ENCODE data around the gene DUSP28.
"Not testable (repeated sequence)": the region's sequence is repeated elsewhere in the genome, so short reads cannot be mapped to it uniquely, and the experiment has no call there.

Gene DUSP28

DNA sequence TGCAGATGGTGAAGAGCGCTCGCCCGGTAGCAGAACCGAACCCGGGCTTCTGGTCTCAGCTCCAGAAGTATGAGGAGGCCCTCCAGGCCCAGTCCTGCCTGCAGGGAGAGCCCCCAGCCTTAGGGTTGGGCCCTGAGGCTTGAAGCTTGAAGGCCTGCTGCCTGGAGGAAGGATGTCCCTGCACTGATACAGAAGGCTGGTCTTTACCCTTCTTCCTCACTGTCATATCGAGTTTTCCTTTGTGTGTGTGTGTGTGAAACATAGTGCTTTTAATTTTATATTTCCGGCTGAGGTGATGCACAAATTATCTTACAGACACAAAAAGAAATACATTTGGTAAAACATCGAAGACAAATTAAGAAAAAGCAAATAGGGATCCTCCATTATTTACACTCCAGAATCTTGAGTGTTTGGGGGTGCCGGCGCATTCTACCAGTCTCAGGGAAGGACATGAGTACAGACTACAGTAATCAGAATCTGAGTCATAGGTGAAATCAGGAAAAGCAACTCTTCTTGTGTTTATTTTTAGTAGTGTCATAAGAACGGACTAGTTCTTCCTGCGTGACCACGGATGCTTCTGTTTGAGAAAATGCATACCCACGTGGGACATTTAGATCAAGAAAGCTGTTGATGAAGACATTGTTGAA lies 1.3 kb downstream of the DUSP28 start:
- DNase-seq = peak; percentile 44

DNA sequence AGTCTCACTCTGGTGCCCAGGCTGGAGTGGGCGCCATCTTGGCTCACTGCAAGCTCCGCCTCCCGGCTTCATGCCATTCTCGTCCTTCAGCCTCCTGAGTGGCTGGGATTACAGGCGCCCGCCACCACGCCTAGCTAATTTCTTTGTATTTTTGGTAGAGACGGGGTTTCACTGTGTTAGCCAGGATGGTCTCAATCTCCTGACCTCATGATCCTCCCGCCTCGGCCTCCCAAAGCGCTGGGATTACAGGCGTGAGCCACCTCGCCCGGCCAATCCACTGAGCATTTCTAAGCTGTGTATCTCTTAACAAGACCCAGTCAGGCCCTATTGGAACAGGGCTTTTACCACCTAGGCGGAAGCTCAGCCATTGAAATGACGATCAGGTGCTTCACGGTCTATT lies 3.1 kb downstream of the DUSP28 start:
- DNase-seq = not testable (repeated sequence)

DNA sequence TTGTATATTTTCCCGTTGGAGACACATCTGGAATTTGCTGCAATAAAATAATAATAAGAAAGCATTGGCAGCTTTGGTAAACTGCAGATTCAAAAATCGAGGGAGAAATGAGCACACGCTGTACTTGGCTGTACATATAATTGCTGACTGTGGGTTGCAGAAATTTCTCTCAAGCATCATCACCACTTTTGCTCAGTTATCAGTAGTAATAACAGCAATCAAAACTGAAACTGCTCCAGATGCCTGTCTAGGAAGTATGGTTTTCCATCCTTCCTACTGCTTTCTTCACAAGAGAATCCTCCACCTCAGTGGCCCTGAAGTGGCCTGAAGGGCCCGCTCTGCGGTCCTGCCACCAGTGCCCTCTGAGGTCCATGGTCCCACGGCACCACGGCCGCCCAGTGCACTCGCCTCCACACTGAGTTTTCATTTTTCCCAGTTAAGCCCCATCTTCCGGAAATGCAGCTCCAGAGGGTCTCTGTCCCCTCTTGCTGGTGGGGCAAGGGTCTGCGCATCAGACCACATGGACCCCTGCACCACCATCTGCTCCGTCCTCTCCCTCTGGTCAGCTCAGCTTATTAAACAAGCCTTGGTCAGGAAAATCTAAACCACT lies 3.9 kb downstream of the DUSP28 start:
- no peak for DNase-seq

DNA sequence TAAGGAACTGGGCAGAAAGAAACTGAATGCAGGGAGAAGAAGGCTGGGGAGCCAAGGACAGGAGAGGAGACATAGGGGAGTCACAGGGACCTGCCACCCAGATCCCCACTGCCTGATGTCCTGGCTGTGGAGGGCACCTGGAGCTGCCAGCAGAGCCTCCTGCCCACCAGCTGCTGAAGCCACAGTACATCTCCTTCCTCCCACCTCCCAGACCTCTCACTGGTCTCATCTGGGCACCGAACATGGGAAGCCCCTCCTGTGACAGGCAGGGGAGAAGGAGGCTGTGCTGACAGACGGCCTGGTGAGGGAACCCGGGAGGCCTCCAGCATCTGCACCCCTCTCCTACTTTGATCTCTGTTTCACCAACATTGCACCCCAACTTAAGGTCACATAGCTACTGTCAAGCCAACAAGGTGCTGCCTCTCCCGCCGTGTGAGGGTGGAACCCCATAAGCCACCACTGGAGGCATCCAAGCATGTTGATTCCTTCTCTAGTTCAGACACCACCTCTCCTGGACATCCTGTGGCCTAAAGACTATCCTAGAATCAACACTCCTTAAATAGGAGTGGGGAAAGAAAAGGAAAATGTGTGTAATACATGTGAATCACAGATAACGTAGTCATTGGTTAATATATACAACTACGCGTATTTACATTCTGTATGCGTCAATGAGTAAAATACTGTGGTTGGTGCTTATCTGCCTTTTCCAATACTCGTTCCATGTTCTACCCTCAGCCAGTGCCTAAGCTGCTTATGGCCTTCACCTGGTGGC lies 4.6 kb downstream of the DUSP28 start:
- peak in 1 of 2 donors; percentile 41 for DNase-seq

DNA sequence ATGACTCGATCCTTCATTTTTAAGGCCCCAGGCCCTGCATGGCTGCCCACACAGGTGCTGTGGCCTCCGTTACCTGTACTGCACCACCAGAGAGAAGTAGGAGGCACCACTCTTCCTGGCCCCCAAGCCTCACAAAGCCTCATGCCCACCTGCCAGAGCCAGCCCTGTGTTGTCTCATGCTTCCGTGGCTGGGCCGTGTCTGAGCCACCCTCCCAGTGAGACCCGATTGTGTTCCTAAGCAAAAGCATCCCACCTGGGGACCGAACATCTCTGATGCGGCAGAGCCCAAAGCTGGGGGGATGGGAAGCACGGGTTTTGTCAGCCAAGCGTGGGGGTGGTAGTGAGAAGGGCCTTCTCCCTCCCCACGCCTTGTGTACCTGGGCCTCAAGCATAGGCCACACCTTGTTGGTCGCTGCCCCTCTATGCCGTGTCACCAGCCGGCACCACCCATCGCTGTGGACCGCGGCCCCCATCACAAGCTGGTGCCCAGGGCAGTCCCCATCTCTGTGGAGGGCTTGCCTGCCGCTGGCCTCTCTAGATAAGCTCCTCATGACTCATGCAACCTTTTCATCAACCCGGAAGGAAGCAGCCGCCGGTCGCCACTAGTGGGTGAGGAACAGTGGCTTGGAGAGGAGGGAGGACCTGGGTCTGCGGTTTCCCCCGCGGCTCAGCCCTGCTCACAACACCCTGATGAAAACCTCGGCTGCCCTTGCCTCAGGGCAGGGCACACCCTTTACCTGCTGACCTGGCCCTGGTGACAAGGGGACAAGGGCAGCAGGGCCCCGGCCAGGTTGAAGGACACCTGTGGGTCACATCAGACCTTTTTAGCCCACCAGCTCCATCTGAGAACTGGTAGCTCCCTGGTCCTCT lies 5.4 kb downstream of the DUSP28 start:
- DNase-seq = peak; percentile 95

DNA sequence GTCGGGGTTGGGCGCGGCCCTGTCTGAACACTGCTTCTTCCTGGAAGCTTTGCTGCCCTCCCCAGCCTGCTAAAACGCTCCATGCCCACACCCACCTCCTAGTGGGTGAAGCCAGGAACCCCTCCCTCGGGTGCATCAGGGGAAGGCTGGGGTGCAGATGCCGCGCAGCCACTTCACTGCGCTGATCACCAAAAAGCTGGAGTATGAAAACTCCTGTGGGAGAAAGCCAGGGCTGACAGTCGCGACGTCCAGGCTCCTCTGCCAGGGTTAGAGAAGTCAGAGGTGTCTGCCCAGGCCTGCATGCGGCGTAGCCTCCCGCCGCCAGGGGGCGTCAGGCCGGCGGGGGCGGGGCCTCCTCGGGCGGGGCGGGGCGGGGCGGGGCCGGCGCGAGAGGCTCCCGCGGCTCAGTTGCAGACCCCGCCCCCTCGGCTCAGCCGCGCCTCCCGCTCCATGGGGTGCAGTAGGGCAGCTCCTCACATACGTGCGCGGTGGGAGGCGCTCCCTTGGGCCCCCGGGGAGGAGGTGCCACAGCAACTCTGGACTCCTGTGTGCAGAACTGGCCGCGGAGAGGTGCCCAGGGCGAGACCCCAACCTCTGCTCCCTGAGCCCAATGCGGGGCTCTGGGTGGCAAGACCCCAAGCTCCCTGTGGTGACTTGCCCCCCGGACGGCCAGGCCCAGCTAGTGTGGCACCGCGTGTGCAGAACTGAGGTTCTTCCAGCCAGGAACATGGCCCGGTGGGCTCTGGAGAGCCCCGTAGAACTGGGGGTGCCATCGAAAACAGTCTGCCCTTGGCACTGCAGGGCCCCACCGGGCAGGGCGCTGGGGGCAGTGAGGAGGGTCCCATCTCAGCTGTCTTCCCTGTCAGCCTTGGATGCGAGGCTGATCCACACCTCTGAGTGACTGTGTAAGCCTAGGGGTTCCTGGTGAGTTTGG lies 6.3 kb downstream of the DUSP28 start:
- peak; percentile 94 for DNase-seq

DNA sequence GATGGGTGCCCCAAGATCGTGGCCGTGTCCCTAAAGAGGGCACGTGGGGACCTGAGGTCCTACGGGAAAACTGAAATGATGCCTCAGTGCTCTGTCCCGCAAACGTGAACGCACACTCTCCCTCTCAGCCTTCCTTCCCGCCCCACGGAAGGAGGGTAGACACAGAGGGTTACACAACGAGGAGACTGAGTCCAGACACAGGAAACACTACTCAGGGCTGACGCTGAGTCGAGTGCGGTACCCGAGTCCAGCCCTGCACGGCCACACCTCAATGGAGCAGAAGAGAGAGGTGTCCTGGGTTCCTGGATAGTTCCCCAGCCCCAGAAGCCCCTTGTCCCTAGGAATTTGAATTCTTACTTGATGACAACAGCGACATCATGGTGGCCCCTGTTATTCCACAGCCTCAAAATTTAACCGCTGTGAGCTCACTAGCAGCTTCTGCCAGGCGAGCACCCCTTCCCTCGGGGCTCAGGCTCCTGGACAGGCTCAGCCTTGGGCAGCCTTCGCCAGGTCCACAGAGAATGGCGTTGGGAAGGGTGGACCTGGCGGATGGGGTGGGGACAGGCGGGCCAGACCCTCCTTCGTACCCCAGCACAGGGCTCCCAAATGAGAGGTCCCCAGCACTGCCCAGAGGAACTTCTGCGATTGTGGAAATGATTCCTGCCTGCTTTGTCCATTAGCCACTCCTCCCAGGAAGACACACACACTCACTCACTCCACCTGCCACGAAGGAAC lies 7.1 kb downstream of the DUSP28 start:
- DNase-seq = peak; percentile 43 to 52

DNA sequence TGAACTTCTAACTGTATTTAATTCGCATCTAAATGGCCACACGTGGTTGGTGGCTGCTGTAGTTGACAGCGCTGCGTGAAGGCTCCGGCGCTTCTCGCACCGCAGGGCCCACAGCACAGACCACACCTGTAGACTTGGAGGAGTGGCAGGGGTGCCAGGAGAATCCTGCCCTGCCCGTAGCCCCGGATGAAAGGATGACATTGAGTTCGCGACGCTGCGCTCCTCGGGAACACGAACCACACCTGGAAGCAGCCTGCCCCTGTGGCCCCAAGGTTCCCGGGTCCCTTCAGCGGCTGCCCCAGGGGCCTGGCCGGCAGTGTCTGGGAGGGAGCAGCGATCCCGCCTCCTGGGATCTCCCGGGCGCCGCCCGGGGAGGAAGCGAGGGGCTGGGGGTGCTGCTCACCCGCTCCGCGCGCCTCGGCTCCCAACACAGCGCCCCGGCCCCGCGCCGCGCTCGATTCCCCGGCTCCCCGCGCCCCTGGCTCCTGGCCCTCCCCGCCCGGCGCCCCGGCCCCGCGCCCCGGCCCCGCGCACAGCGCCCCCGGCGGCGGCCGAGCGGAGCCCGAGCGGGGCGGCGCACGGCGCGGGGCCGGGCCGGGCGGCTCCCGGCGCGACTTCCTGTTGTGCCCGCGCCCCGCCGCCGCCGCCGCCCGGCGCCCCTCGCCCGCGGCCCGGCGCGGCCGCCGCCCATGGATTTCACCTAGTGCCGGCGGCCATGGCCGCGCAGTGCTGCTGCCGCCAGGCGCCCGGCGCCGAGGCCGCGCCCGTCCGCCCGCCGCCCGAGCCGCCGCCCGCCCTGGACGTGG lies 7.9 kb downstream of the DUSP28 start, which contains the start of gene RNPEPL1:
TSS of gene RNPEPL1 (plus strand) at position 613 of the 806 bp plus-strand sequence. CDS start at position 716, 103 bp downstream.
- DNase-seq = peak; percentile 54 to 63

DNA sequence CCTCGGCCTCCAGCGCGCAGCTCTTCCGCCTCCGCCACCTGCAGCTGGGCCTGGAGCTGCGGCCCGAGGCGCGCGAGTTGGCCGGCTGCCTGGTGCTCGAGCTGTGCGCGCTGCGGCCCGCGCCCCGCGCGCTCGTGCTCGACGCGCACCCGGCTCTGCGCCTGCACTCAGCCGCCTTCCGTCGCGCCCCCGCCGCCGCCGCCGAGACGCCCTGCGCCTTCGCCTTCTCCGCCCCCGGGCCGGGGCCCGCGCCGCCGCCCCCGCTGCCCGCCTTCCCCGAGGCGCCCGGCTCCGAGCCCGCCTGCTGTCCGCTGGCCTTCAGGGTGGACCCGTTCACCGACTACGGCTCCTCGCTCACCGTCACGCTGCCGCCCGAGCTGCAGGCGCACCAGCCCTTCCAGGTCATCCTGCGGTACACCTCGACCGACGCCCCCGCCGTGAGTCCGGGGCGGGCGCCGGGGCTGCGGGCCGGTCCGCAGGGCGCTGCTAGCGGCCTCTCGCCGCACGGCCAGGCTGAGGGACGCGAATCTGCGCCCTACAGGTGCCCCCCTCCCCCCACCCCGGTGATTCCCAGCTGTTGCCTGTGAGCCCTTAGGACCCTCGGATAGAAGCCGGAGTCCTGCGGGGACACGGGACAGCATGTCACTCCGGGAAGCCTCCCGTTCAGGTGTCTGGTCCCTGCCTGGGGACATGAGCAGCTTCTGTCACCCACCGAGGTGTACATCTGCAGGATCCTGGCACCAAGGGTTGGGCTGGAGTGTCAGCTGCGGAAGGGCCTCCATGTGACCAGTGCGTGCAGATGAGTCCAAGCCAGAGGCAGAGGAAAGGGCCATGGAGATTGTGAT lies 8.7 kb downstream of the DUSP28 start:
- DNase-seq = peak in 1 of 2 donors; percentile 62

DNA sequence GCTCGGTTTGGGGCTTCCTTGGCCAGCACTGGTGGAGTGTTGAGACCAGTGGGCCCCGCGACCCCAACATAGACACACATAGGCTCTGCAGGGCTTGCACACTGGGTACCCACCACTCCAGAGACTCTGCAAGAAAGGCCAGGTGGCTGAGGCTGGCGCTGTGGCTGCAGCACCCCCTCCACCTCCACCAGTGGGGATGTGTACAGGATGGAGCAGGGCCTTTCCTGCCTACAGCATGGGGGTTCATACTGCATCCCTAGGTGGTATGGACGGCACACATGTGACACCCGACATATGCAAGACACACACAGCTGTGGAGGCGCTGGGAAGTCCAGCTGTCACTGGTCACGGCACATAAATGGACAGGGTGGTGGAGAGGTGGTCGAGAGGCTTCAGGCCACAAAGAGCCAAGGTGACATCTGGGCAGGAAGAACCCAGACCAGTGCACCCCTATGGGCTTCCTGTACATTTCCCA lies 9.4 kb downstream of the DUSP28 start:
- no peak for DNase-seq

DNA sequence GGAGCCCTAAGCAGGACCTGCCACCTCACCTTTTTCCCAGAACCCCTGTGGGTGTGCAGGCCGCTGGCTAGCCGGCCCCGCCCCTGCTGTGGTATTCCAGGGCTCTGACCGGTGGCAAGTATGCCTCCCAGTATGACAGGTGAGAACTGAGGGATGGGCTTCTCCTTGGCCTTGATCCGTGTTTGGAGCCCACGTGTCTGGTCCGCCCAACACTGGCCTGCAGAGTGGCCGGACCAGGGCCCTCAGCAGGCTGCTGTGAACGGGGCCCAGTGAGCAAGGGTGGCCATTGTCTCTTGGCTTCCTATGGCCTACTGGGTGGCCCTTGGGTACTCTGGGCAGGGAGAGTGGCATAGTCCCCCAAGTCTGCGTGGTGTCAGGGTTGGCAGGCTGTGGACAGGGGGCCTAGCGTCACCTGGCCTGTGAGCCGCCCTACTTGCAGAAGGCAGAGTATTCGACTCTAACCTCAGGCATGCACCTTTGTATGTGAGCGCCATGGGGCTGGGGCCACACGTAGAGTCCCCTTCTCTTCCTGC lies 9.9 kb downstream of the DUSP28 start:
- DNase-seq = no peak

DNA sequence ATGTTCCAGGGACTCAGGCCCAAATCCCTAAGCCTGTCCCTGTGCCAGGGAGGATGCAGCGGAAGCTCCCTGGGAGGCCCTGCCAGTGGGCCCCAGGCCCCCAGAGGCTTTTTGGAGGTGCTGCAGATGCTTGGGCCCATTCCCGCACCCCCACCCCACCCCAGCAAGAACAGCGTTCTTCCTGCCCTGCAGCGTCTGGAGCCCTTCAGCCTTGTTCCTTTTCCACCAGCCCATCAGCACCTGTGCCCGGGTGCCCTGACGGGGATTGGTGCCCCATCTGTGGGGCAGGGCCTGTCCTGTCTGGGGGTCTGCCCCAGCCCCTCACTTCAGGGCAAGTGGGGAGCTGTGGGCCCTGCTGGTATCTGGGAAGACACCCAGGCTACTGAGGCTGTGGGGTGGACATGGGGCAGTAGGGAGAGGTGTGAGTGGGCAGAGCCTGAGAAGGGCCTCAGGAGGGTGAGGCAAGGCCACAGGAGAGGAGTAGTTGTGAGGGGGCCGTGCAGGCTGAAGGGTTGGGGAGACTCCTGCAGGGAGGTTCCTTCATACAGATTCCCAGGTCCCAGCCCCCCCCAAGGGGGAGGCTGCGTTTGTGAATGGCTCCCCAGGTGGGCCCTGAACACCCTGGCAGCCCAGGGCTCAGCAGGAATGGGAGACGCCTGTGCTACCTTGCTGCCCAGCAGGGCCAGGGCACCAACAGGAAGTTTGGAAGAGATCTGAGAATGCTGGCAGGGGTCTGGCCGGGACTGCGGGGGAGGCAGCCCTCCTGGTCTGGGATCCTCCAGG lies 10.6 kb downstream of the DUSP28 start:
- DNase-seq = no peak

DNA sequence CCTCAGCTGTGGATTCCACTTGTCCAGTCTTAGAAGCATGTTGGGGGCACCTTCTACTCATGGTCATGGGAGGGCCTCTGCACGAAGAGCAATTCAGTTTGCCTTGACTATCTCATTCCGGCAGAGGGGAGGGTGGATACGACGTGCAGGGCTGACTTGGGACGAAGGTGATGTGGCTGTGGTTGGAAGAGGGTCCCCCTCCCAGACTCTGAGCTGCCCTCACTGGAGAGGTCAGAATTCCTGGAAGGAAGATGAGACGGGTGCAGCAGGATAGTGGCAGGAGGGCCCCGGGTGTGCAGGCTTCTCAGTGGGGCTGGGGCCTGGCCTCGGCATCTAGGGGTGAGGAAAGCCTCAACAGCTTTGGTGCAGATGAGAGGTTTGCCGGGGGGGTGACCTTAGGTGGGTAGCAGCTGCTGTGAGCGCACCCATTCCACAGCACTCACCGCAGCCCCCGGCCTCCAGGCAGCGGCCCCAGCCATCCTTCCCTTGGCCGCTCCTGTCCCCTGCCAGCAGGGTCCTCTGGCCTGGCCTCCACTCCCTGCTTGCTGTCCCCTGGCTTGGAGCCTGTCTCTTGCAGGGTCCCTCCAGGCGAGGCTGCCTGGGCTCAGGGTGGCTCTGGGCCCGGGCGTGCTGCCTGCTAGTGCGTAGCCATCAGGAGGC lies 11.3 kb downstream of the DUSP28 start:
- DNase-seq = no peak

DNA sequence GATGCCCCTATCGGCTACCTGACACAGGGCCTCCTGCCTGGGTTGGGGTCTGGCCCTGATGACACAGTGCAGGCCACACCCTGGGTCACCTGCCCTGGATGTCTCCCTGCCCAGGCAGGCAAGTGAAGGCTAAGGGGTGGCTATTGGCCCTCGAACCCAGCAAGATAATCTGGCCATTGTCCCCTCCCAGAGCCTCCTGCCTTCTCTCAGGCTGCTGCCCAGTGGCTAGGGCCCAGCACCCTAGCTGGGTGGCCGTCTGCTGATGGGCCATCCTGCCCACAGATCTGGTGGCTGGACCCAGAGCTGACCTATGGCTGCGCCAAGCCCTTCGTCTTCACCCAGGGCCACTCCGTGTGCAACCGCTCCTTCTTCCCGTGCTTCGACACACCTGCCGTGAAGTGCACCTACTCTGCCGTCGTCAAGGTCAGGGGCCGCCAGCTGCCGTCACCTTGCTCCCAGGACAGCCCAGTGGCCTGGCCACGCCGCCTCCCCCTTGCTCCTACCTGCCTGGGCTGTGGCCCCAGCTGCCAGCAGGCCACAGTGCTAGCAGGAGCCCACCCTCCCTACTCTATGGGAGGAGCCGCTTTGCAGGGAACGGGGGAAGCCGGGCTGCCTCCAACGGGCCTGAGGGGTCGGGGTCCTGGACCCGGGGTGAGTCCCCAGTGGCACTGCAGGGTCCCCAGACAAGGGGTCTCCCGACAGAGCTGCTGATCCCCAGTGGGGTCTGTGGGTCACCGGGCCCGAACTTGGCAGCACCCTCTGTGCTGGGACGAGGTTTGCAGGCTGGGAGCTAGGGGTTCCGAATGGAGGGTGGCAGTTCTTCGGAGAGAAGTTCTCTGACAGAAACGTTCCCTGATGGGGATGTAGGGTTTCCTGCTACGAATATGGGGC lies 12.2 kb downstream of the DUSP28 start:
- DNase-seq = no peak

DNA sequence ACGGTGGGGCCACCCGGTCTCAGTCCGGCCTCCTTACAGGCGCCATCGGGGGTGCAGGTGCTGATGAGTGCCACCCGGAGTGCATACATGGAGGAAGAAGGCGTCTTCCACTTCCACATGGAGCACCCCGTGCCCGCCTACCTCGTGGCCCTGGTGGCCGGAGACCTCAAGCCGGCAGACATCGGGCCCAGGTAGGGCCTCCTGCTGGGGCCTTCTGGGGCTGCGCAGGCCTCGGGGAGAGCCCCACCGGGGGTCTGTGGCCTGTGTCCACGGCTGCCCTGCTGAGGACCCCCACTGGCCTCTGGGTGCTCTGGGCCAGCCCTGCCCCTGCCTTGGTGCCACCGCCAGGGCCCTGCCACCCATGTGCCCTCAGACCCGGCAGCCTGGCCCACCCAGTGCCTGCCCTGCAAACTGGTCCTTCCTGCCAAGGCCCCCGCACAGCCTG lies 12.9 kb downstream of the DUSP28 start:
- no peak for DNase-seq
